ENCODE measurements around the gene CAGE1. TPM values are rescaled to one million over a fixed set of nuclear protein-coding genes. Genes with fewer than 3 reads are reported as not detected.

CAGE1 gene
- total RNA-seq, 2 donors from 2014 or later, result 0.15 to 0.22 TPM

DNA sequence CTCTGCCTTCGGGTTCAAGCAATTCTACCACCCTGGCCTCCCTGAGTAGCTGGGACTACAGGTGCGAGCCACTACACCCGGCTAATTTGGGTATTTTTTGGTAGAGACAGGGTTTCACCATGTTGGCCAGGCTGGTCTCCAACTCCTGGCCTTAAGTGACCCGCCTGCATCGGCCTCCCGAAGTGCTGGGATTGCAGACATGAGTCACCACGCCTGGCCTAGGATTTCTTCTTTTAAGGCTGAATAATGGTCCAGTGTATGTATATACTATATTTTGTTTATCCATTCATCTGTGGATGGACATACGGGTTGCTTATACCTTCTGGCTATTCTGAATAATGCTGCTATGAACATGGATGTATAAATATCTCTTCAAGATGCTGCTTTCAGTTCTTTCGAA, 17.2 kb upstream of the CAGE1 start:
- H3K9me3 ChIP-seq (ENCODE audit: control insufficient read depth, low read length), result no peaks in the 10 kb centered on the region
- peaks cover 89% of the 10 kb centered on the region for H3K36me3 ChIP-seq (ENCODE audit: control insufficient read depth, insufficient read depth, low read length)
- no peak overlapping the region for H3K4me3 ChIP-seq (ENCODE audit: low read length)
- WGBS, 2 experiments (ENCODE audit: insufficient coverage in 1 of 2, insufficient read length in 1 of 2), result 90 to 95% methylated on average over 8 to 9 of the region's 9 CpGs
- no peaks in the 10 kb centered on the region for H3K27me3 Mint-ChIP-seq (ENCODE audit: insufficient read depth)
- no peaks in the 10 kb centered on the region for H3K4me1 ChIP-seq (ENCODE audit: control insufficient read depth, insufficient read depth, low read length)
- H3K4me3 Mint-ChIP-seq, result no peak overlapping the region
- H3K27me3 ChIP-seq (ENCODE audit: control insufficient read depth, insufficient read depth, low read length, poor library complexity, severe bottlenecking), result no peaks in the 10 kb centered on the region
- H3K27ac ChIP-seq (ENCODE audit: low read depth, low read length), result no peak overlapping the region
- H3K4me1 Mint-ChIP-seq, result no peaks in the 10 kb centered on the region
- no peak overlapping the region for H3K27ac Mint-ChIP-seq
- no peak for TF ChIP-seq CTCF (conservative IDR thresholded peaks at IDR 0.05)
- H3K9me3 Mint-ChIP-seq, result no peaks in the 10 kb centered on the region
- peaks cover 57% of the 10 kb centered on the region for H3K36me3 Mint-ChIP-seq (ENCODE audit: low read depth)
- no peak overlapping the region for H3K9ac ChIP-seq (ENCODE audit: extremely low read depth, low read length, poor library complexity, severe bottlenecking)
- DNase-seq, result no peak

DNA sequence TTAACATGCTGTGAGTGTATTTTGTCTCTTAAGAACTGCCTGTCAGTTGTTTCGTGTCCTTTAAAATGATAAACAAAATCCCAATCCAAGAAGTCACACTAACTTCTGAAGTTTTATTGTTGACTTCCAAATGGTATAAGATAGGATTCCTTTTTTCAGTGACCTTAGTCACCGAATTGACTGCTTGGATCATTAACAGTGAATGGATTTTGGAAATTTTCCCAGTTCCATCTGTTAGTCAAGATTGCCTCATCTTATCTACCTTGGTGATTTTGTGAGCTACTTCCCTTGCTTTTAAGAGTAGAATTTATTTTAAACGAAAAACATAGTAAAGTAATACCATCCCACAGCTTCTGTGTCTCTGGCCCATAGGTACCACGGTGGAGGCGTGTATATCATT, 15.0 kb upstream of the CAGE1 start:
- H3K4me3 ChIP-seq (ENCODE audit: low read length), result no peak overlapping the region
- H3K27ac Mint-ChIP-seq, result no peak overlapping the region
- 92 to 97% methylated on average over 4 to 5 of the region's 5 CpGs for WGBS, 2 experiments (ENCODE audit: insufficient coverage in 1 of 2, insufficient read length in 1 of 2)
- H3K27me3 ChIP-seq (ENCODE audit: control insufficient read depth, insufficient read depth, low read length, poor library complexity, severe bottlenecking), result no peaks in the 10 kb centered on the region
- H3K9me3 ChIP-seq (ENCODE audit: control insufficient read depth, low read length), result no peaks in the 10 kb centered on the region
- no peaks in the 10 kb centered on the region for H3K27me3 Mint-ChIP-seq (ENCODE audit: insufficient read depth)
- no peak for DNase-seq
- no peak overlapping the region for H3K9ac ChIP-seq (ENCODE audit: extremely low read depth, low read length, poor library complexity, severe bottlenecking)
- H3K4me1 Mint-ChIP-seq, result no peaks in the 10 kb centered on the region
- no peak overlapping the region for H3K4me3 Mint-ChIP-seq
- H3K9me3 Mint-ChIP-seq, result no peaks in the 10 kb centered on the region
- H3K36me3 ChIP-seq (ENCODE audit: control insufficient read depth, insufficient read depth, low read length), result peaks cover 86% of the 10 kb centered on the region
- peaks cover 54% of the 10 kb centered on the region for H3K36me3 Mint-ChIP-seq (ENCODE audit: low read depth)
- H3K27ac ChIP-seq (ENCODE audit: low read depth, low read length), result no peak overlapping the region
- no peaks in the 10 kb centered on the region for H3K4me1 ChIP-seq (ENCODE audit: control insufficient read depth, insufficient read depth, low read length)
- TF ChIP-seq CTCF (conservative IDR thresholded peaks at IDR 0.05), result no peak

DNA sequence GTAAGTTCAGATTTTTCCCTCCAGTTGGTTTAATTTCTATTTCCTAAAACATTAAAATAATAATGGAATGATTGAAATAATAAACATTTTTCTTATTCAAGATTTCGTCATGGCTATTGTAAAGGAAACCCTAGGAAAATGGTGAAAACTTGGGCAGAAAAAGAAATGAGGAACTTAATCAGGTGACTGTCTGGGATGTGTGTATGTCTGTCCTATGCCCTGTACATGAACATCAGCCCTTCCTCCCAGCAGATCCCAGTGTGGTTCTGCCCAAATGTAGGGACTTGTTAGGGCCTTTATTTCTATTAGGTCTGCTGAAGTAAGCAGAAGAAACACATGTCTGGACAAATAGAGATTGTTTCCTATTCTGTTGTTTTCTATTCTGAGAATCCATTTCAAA, 13.2 kb upstream of the CAGE1 start:
- Histone ChIP-seq H3K27me3 (ENCODE audit: control insufficient read depth, insufficient read depth, low read length, poor library complexity, severe bottlenecking) (no peaks in the 10 kb centered on the region), H3K27ac (ENCODE audit: low read depth, low read length) (no peak overlapping the region), H3K4me1 (ENCODE audit: control insufficient read depth, insufficient read depth, low read length) (no peaks in the 10 kb centered on the region), H3K9me3 (ENCODE audit: control insufficient read depth, low read length) (no peaks in the 10 kb centered on the region), H3K9ac (ENCODE audit: extremely low read depth, low read length, poor library complexity, severe bottlenecking) (no peak overlapping the region), H3K4me3 (ENCODE audit: low read length) (no peak overlapping the region), H3K36me3 (ENCODE audit: control insufficient read depth, insufficient read depth, low read length) (peaks cover 91% of the 10 kb centered on the region)
- Mint-ChIP-seq H3K4me1 (no peaks in the 10 kb centered on the region), H3K27me3 (ENCODE audit: insufficient read depth) (no peaks in the 10 kb centered on the region), H3K9me3 (no peaks in the 10 kb centered on the region), H3K27ac (no peak overlapping the region), H3K36me3 (ENCODE audit: low read depth) (peaks cover 60% of the 10 kb centered on the region), H3K4me3 (no peak overlapping the region)
- DNase-seq, result no peak
- no peak for TF ChIP-seq CTCF (conservative IDR thresholded peaks at IDR 0.05)
- 87 to 100% methylated on average over 1 of the region's 1 CpG for WGBS, 2 experiments (ENCODE audit: insufficient coverage in 1 of 2, insufficient read length in 1 of 2)
